Activated gamma-delta T cell treated with Interleukin-2 at 50 U/mL for 16 hours (primary cell): Measurements from ENCODE around the gene TBATA.
"Not testable (repeated sequence)": the region's sequence is repeated elsewhere in the genome, so short reads cannot be mapped to it uniquely, and the experiment has no call there.

ENCODE experiments used
- DNase-seq: peaks from one replicate; pipeline ENCODE4 v3.0.0-alpha.2; 2020

TBATA gene

GRCh38 chr10:70777063-70777875 is 7.9 kb downstream of the TBATA start:
- DNase-seq, result no peak

GRCh38 chr10:70776455-70777005 is 8.6 kb downstream of the TBATA start:
- DNase-seq, result no peak

GRCh38 chr10:70775679-70776454 is 9.3 kb downstream of the TBATA start:
- no peak for DNase-seq

GRCh38 chr10:70774810-70775678 is 10.1 kb downstream of the TBATA start:
- DNase-seq, result no peak

- DNase-seq, result no peak
These were observed 11.0 kb downstream of the TBATA start for GRCh38 chr10:70773965-70774809.

- no peak for DNase-seq
These were observed 11.7 kb downstream of the TBATA start for GRCh38 chr10:70773461-70773860.

GRCh38 chr10:70772627-70773026 is 12.6 kb downstream of the TBATA start:
- no peak for DNase-seq

- no peak for DNase-seq
These were observed 13.6 kb downstream of the TBATA start for GRCh38 chr10:70771311-70772194.

- DNase-seq, result not testable (repeated sequence)
These were observed 14.7 kb downstream of the TBATA start for GRCh38 chr10:70770516-70770915.

GRCh38 chr10:70770001-70770400 is 15.2 kb downstream of the TBATA start:
- no peak for DNase-seq

GRCh38 chr10:70769121-70769520 is 16.1 kb downstream of the TBATA start:
- no peak for DNase-seq

- DNase-seq, result not testable (repeated sequence)
These were observed 17.0 kb downstream of the TBATA start for GRCh38 chr10:70768026-70768685.

GRCh38 chr10:70765794-70766594 is 19.2 kb downstream of the TBATA start:
- DNase-seq, result no peak

- DNase-seq, result no peak
These were observed 21.6 kb downstream of the TBATA start for GRCh38 chr10:70763567-70763966.

GRCh38 chr10:70762441-70763175 is 22.6 kb downstream of the TBATA start:
- no peak for DNase-seq

- no peak for DNase-seq
These were observed 23.3 kb downstream of the TBATA start for GRCh38 chr10:70761727-70762350.

GRCh38 chr10:70761031-70761601 is 24.1 kb downstream of the TBATA start:
- no peak for DNase-seq
